Fibroblast of skin of abdomen (primary cell): ENCODE results near the gene CST7.

ENCODE experiments used
- DNase-seq: peaks from one replicate; pipeline ENCODE4 v3.0.0-alpha.2; 2013

The CST7 gene

GRCh38 chr20:24950836-24951525, 1.9 kb downstream of the CST7 start:
- DNase-seq = no peak

- no peak for DNase-seq
Observed at GRCh38 chr20:24951536-24952083, 2.5 kb downstream of the CST7 start.

- DNase-seq = no peak
Observed at GRCh38 chr20:24952376-24953208, 3.5 kb downstream of the CST7 start.

- DNase-seq = no peak
Observed at GRCh38 chr20:24953209-24953575, 4.1 kb downstream of the CST7 start.

GRCh38 chr20:24953621-24954133, 4.6 kb downstream of the CST7 start:
- DNase-seq = no peak

- no peak for DNase-seq
Observed at GRCh38 chr20:24954151-24954550, 5.1 kb downstream of the CST7 start.

GRCh38 chr20:24954566-24954965, 5.5 kb downstream of the CST7 start:
- no peak for DNase-seq

- no peak for DNase-seq
Observed at GRCh38 chr20:24955045-24955444, 6.0 kb downstream of the CST7 start.

GRCh38 chr20:24956001-24956841, 7.2 kb downstream of the CST7 start:
- no peak for DNase-seq

- DNase-seq = no peak
Observed at GRCh38 chr20:24957326-24958016, 8.4 kb downstream of the CST7 start.

- DNase-seq = no peak
Observed at GRCh38 chr20:24958506-24959385, 9.7 kb downstream of the CST7 start.

GRCh38 chr20:24959591-24960301, 10.7 kb downstream of the CST7 start:
- no peak for DNase-seq

GRCh38 chr20:24960302-24960801, 11.3 kb downstream of the CST7 start:
- DNase-seq = no peak

GRCh38 chr20:24960861-24961260, 11.8 kb downstream of the CST7 start:
- DNase-seq = no peak

- no peak for DNase-seq
Observed at GRCh38 chr20:24961384-24962181, 12.5 kb downstream of the CST7 start.

- no peak for DNase-seq
Observed at GRCh38 chr20:24962182-24962492, 13.1 kb downstream of the CST7 start.

- no peak for DNase-seq
Observed at GRCh38 chr20:24962510-24962909, 13.4 kb downstream of the CST7 start.

- no peak for DNase-seq
Observed at GRCh38 chr20:24963672-24964505, 14.8 kb downstream of the CST7 start.

GRCh38 chr20:24964506-24964840, 15.4 kb downstream of the CST7 start:
- no peak for DNase-seq
